TTC549 (cell line): ENCODE results near the gene LUC7L3.
"Not testable (repeated sequence)": the region's sequence is repeated elsewhere in the genome, so short reads cannot be mapped to it uniquely, and the experiment has no call there.

Experiments used
- FAIRE-seq: peaks from 2 replicates; lab custom pipeline; 2012; peaks lifted over from hg19 to GRCh38; lab: Jason Lieb, UNC

Gene LUC7L3

GRCh38 chr17:50787106-50787505 is 67.7 kb downstream of the LUC7L3 start:
- FAIRE-seq, result no peak

- FAIRE-seq, result no peak
Measured at GRCh38 chr17:50790618-50791017, 71.2 kb downstream of the LUC7L3 start.

DNA sequence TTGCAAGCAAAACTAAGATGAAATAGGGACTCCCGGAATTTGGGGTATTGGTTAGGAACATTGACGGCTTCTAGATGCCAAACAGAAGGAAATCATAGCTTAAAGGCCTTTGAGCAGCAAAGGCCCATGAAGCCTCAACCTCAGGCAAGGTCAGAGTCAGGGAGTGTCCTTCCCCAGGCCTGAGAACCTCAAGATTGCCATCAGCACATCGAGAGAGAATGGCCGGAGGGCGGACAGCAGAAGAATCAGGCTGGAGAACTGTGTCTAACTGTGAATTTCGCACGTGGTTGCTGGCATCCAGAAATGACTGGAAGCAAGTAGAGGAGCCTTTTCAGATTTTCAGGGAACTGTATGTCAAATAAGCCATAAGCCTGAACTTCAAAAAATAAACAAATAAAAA is 72.7 kb downstream of the LUC7L3 start:
- no peak for FAIRE-seq

DNA sequence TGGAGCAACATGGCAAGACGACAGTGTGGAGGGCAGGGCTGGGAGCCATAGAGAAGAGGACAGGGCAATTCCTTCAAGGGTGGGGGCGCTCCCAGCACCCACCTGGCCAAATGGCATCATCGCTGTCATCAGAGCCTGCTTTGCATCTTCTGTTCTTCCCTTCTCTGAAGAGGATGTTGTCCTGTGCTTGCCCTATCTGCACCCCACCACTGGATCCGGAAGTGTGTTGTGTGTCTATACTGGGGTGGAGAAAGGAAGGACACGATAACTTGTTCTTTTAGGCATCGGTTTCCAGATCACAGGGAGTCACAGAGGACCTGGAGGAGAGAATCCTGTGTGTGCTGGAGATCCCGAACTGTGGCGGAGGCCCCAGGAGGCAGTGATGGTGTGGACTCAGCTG is 73.6 kb downstream of the LUC7L3 start:
- no peak for FAIRE-seq

GRCh38 chr17:50794361-50794760 is 75.0 kb downstream of the LUC7L3 start:
- no peak for FAIRE-seq

- FAIRE-seq, result no peak
Measured at GRCh38 chr17:50797135-50797810, 77.9 kb downstream of the LUC7L3 start.

GRCh38 chr17:50798424-50799288 is 79.3 kb downstream of the LUC7L3 start:
- FAIRE-seq, result no peak

GRCh38 chr17:50799582-50799981 is 80.2 kb downstream of the LUC7L3 start:
- no peak for FAIRE-seq

DNA sequence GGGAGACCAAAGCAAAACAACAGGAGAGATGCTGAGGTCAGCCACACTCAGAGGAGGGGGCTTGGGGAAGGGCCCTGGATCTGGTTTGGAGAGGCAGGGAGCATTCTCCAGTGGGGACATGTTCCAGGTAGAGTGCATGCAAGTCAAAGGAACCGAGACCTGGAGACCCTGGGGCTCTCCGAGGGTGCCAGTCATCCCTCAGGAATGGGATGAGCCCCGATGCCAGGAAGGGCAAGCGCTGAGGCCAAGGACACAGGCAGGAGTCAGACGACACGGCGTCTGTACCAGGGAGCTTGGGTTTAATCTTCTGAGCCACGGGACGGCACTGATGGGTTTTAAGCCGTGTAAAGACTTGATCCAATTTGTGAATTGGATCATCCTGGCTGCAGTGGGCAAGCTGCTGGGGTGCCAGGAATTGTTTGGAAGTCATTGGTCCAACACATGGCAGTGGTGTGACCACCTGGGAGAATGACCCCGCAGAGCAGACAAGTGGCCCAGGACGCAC is 80.8 kb downstream of the LUC7L3 start:
- FAIRE-seq, result no peak

GRCh38 chr17:50802609-50803571 is 83.5 kb downstream of the LUC7L3 start:
- no peak for FAIRE-seq

DNA sequence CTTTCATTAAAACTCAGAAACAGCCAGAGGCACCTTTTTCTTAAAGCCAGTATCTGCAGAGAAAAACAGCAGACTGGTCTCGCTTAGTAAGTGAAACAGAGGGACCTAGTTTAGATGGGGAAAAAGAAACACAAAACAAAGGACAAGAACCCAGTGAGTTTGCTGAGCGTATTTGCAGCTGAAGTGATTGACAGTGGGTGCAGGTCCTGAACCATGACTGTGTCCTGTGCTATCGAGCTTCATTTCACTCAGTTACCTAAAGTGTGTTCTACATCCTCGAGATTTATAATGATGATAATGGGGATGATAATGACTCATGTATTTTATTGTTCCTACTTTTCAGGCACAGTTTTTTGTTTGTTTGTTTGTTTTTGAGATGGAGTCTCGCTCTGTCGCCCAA is 84.3 kb downstream of the LUC7L3 start:
- FAIRE-seq, result no peak

DNA sequence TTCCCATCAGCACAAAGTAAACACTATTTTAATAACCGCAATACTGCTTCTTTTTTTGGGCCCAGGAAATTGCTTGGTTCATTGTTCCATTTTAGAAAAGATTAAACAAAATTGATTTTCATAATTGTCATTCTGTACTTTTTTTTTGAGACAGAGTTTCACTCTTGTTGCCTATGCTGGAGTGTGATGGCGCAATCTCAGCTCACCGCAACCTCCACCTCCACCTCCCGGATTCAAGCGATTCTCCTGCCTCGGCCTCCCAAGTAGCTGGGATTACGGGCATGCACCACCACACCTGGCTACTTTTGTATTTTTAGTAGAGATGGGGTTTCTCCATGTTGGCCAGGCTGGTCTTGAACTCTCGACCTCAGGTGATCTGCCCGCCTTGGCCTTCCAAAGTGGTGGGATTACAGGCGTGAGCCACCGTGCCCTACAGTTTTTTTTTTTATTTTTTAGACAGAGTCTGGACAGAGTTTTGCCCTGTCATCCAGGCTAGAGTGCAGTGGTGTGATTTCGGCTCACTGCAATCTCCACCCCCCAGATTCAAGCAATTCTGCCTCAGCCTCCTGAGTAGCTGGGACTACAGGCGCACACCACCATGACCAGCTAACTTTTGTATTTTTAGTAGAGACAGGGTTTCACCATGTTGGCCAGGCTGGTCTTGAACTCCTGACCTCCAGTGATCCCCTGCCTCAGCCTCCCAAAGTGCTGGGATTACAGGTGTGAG is 85.5 kb downstream of the LUC7L3 start:
- not testable (repeated sequence) for FAIRE-seq

GRCh38 chr17:50805486-50805885 is 86.1 kb downstream of the LUC7L3 start:
- FAIRE-seq, result no peak
